SK-N-SH (cell line): ENCODE measurements around the gene PEPD. TPM values are rescaled to one million over a fixed set of nuclear protein-coding genes. Genes with fewer than 3 reads are reported as not detected.

ENCODE experiments used
- CTCF ChIA-PET: fragments of 300-600, 350-600 bp; formaldehyde crosslinking; extraction: SDS; loops from one replicate; lab custom pipeline; 2021; lab: Yijun Ruan, JAX
- POLR2A ChIA-PET: fragments of 350-600 bp; sonication (Branson Sonifier 250); formaldehyde crosslinking; extraction: SDS; loops from one replicate; lab custom pipeline; 2020; ENCODE audit warnings: antibody characterized with exemption, inconsistent platforms; lab: Yijun Ruan, JAX
- DNase-seq: peaks from one replicate; pipeline ENCODE4 v3.0.0; 2012
- H2AFZ ChIP-seq: fragments of 200-600 bp; sonication (generic); 2 replicates; pipeline ENCODE4 v1.8.1; 2016; ENCODE audit warnings: antibody characterized with exemption, mild to moderate bottlenecking, low read depth
- H3F3A ChIP-seq: fragments of 200-600 bp; sonication (generic); replicated peaks from 2 replicates; pipeline ENCODE3; 2016; ENCODE audit warnings: antibody characterized with exemption, mild to moderate bottlenecking; ENCODE audit not compliant: insufficient read depth
- H3K27ac ChIP-seq, 2 experiments: fragments of 200-500 bp in 1 of 2; fragments of 200-600 bp in 1 of 2; sonication (Bioruptor generic) in 1 of 2; sonication (generic), shearing (Covaris generic) in 1 of 2; 2 replicates each; pipeline versions ENCODE4 v1.5.1 to v1.6.1; 2014 to 2016; ENCODE audit warnings: low read depth in 2 of 2, inconsistent platforms in 1 of 2, low read length in 1 of 2, mild to moderate bottlenecking in 1 of 2, mixed read lengths in 1 of 2
- H3K27me3 ChIP-seq: fragments of 200-600 bp; sonication (generic), shearing (Covaris generic); 2 replicates; pipeline ENCODE4 v1.6.1; 2016; ENCODE audit warnings: mixed run types; ENCODE audit not compliant: insufficient read depth
- H3K36me3 ChIP-seq, 2 experiments: fragments of 200-500 bp in 1 of 2; fragments of 200-600 bp in 1 of 2; sonication (Bioruptor generic) in 1 of 2; sonication (generic) in 1 of 2; replicated peaks in 1 of 2; 2 replicates each; pipeline versions ENCODE3 to v1.5.1; 2014 to 2016; ENCODE audit warnings: low read length in 1 of 2, mild to moderate bottlenecking in 1 of 2; ENCODE audit not compliant: insufficient read depth in 2 of 2, control insufficient read depth in 1 of 2
- H3K4me1 ChIP-seq, 2 experiments: fragments of 200-500 bp in 1 of 2; fragments of 200-600 bp in 1 of 2; sonication (Bioruptor generic) in 1 of 2; sonication (generic), shearing (Covaris generic) in 1 of 2; 2 replicates each; pipeline versions ENCODE4 v1.5.1 to v1.6.1; 2014 to 2016; ENCODE audit warnings: low read depth in 1 of 2, low read length in 1 of 2, mixed run types in 1 of 2; ENCODE audit not compliant: insufficient read depth in 2 of 2, control insufficient read depth in 1 of 2
- H3K4me2 ChIP-seq: fragments of 200-600 bp; sonication (generic), shearing (Covaris generic); 2 replicates; pipeline ENCODE4 v1.6.1; 2017; ENCODE audit warnings: mixed run types
- H3K4me3 ChIP-seq, 2 experiments: fragments of 200-500 bp in 1 of 2; fragments of 200-600 bp in 1 of 2; sonication (Bioruptor generic) in 1 of 2; sonication (generic), shearing (Covaris generic) in 1 of 2; 2 replicates each; pipeline versions ENCODE4 v1.5.1 to v1.8.1; 2014 to 2016; ENCODE audit warnings: low read depth in 2 of 2, inconsistent platforms in 1 of 2, low read length in 1 of 2, mild to moderate bottlenecking in 1 of 2, mixed read lengths in 1 of 2, moderate library complexity in 1 of 2
- H3K79me2 ChIP-seq: fragments of 200-600 bp; sonication (generic); 2 replicates; pipeline ENCODE4 v1.8.1; 2017; ENCODE audit warnings: mild to moderate bottlenecking; ENCODE audit not compliant: insufficient read depth
- H3K9ac ChIP-seq: fragments of 200-600 bp; sonication (generic); 2 replicates; pipeline ENCODE4 v1.6.1; 2017; ENCODE audit warnings: mixed run types
- H3K9me2 ChIP-seq: fragments of 200-600 bp; sonication (generic); 2 replicates; pipeline ENCODE4 v1.6.1; 2017; ENCODE audit warnings: mixed run types
- H3K9me3 ChIP-seq: fragments of 200-600 bp; sonication (generic); 2 replicates; pipeline ENCODE4 v1.6.1; 2017; ENCODE audit warnings: mixed run types, mild to moderate bottlenecking, moderate library complexity
- H4K20me1 ChIP-seq: fragments of 200-600 bp; sonication (generic); 2 replicates; pipeline ENCODE4 v1.6.1; 2017; ENCODE audit warnings: mild to moderate bottlenecking, mixed run types; ENCODE audit not compliant: insufficient read depth
- CHD2 ChIP-seq: fragments of 150-350 bp; IDR thresholded peaks from 2 replicates; pipeline ENCODE4 v1.6.1; 2018; ENCODE audit warnings: low read length; ENCODE audit not compliant: partially characterized antibody
- EZH2phosphoT487 ChIP-seq: fragments of 200-600 bp; sonication (generic); IDR thresholded peaks from 2 replicates; pipeline ENCODE4 v1.6.1; 2017; ENCODE audit warnings: low read depth, mixed run types, mild to moderate bottlenecking, antibody characterized with exemption, moderate library complexity, borderline replicate concordance
- GABPA ChIP-seq: IDR thresholded peaks from 2 replicates; pipeline ENCODE4 v1.4.0; 2012; ENCODE audit warnings: low read depth, mild to moderate bottlenecking
- GATA2 ChIP-seq: sonication (generic); formaldehyde crosslinking; IDR thresholded peaks from 2 replicates; pipeline ENCODE4 v1.5.0; 2020; ENCODE audit warnings: mild to moderate bottlenecking, missing genetic modification reagents
- JUND ChIP-seq: IDR thresholded peaks from 2 replicates; pipeline ENCODE4 v1.4.0; 2012
- MAX ChIP-seq: IDR thresholded peaks from 2 replicates; pipeline ENCODE4 v1.4.0; 2012; ENCODE audit warnings: low read depth
- MEF2A ChIP-seq: IDR thresholded peaks from 2 replicates; pipeline ENCODE4 v1.4.0; 2012; ENCODE audit warnings: low read depth, borderline replicate concordance
- RFX5 ChIP-seq: IDR thresholded peaks from 2 replicates; pipeline ENCODE4 v1.6.1; 2012; ENCODE audit warnings: mild to moderate bottlenecking, improper control_type of control experiment, low read length
- RXRA ChIP-seq: IDR thresholded peaks from 2 replicates; pipeline ENCODE4 v1.4.0; 2012; ENCODE audit warnings: low read depth, mild to moderate bottlenecking, borderline replicate concordance
- SIN3A ChIP-seq: IDR thresholded peaks from 2 replicates; pipeline ENCODE4 v1.6.1; 2012; ENCODE audit warnings: low read depth, mild to moderate bottlenecking, low read length, moderate library complexity, borderline replicate concordance
- SMC3 ChIP-seq: IDR thresholded peaks from 2 replicates; pipeline ENCODE4 v1.6.1; 2012; ENCODE audit warnings: low read depth, low read length, improper control_type of control experiment
- TAF1 ChIP-seq: IDR thresholded peaks from 2 replicates; pipeline ENCODE4 v1.6.1; 2012; ENCODE audit warnings: low read depth, mild to moderate bottlenecking, low read length, moderate library complexity, borderline replicate concordance
- USF2 ChIP-seq: fragments of 150-350 bp; IDR thresholded peaks from 2 replicates; pipeline ENCODE4 v1.6.1; 2017; ENCODE audit warnings: antibody characterized with exemption, low read length, low read depth, borderline replicate concordance
- YY1 ChIP-seq: IDR thresholded peaks from 2 replicates; pipeline ENCODE4 v1.4.0; 2012; ENCODE audit warnings: low read depth, mild to moderate bottlenecking
- WGBS: methylation state at CpG from one replicate; pipeline ENCODE4 v1.1.6; 2017; ENCODE audit warnings: low lambda C conversion rate; 5-methylcytosine and 5-hydroxymethylcytosine counted together
- polyA plus RNA-seq, 3 experiments: library from polyadenylated mRNA; depleted of rRNA; stranded (reverse); fragments of >200 nt; gene quantifications; 2 replicates each; pipeline ENCODE4 v1.2.3, GENCODE V29; 2012
- TF ChIP-seq, protein P1 (sequence below): fragments of 150-350 bp; IDR thresholded peaks from 2 replicates; pipeline ENCODE4 v1.6.1; 2016; ENCODE audit warnings: mild to moderate bottlenecking, low read depth, low read length

PEPD gene
- polyA plus RNA-seq, 1 of the 3 experiments (the other 2 are of a cell fraction), result 88.9 TPM

DNA sequence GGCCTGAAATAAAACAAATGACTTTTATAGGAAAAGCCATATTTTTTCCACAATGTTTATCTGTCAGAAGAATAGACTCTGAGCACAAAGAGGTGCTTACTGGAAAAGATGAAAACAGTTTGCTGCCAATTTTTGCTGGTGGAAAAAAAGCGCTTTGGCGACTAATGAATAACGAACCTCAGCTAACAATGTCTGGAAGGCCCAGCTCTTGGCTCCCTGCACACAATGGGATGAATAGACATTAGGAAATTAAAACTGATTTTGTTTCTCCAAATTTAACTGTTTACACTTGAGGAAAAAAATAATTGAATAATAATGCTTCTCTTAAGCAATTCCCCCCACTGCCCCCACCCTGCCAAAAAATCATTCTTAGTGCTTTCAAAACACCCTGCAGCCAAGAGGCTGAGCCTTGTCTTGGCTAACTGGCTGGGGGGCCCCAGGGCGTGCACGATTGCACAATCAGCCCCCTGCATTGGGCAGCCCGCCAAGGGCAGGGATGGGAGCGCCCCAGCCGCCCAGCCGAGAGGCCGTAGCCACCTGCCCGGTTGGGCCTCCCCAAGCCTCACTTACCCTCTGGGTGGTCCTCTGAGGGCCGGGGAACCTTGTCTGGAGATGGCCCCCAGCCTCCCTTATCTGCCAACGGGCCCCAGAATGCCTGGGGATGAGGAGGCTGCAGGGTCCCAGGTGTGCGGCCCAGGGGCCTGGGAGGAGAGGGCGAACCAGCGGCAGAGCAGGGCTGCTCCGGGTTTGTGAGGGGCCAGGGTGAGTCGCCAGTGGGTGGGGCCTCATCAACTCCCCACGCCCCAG, 131.3 kb downstream of the PEPD start:
- Histone ChIP-seq H3K9me3 (no peaks in the 10 kb centered on the region), H3K36me3 (peaks cover 0 to 19% of the 10 kb centered on the region in 2 experiments), H3K27ac (peak overlapping the region in 1 of 2 experiments; percentile 50; a peak in 2 of 4 replicates), H3K4me3 (no peak overlapping the region), H2AFZ (no peak overlapping the region), H3K79me2 (peaks cover 15% of the 10 kb centered on the region), H3K9ac (no peak overlapping the region), H3K27me3 (no peaks in the 10 kb centered on the region), H3K4me2 (no peak overlapping the region), H3F3A (no peaks in the 10 kb centered on the region), H4K20me1 (peaks cover 53% of the 10 kb centered on the region), H3K4me1 (peaks cover 0 to 47% of the 10 kb centered on the region in 2 experiments; a peak in 1 of 4 replicates), H3K9me2 (no peaks in the 10 kb centered on the region)
- ChIA-PET POLR2A (no interaction called here), CTCF (interaction anchor here (1.7 to 22.5 kb wide), 3 partner anchors 16 to 381 kb away, joined by 4 to 511 read pairs (median 118); no protein-coding TSS in a partner anchor)
- TF ChIP-seq RFX5 (no peak), TAF1 (no peak), USF2 (no peak), CHD2 (no peak), RXRA (no peak), GATA2 (CRISPR knock-in tag) (no peak), EZH2phosphoT487 (no peak), SIN3A (no peak), YY1 (no peak), JUND (no peak), GABPA (no peak)
- DNase-seq, result peak; percentile 56
- WGBS, result 91% methylated on average over 3 of the region's 19 CpGs

DNA sequence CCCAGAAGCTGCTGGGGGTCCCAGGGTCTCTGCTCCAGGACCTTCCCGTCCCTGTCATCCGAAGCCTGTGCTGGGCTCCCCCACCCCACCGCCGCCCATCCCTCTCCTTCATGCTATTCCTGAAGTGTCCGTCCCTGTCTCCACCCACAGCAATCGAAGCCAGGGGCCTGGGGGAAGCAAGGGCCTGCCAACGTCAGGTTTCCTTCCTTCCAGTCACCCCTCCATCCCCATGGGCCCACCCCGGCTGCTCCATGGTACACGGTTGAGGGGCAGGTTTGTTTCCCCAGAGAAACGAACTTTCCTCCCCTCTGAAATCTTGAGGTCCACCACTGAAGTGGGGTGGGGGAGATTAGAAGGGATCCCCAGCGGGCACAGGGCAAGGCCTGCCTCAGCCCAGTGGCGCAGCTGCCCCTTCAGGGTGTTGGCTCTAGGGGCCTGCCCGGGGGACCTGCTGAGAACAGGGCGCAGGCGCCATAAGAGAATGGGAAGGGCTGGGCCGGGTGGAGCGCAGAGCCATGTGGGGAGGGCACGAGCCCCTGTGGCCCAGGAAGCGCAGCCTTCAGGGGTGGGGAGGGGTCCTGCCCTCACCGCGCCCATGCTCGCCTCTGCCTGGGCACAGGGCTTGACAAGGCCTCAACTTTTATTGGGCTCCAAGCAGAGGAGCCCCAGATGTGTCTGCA, 132.0 kb downstream of the PEPD start:
- no peak overlapping the region for H3K9ac ChIP-seq
- TF ChIP-seq MAX (no peak), CHD2 (no peak), MEF2A (no peak), GABPA (no peak), RXRA (no peak), EZH2phosphoT487 (no peak), RFX5 (no peak), TAF1 (no peak), YY1 (no peak), SMC3 (no peak)
- TF ChIP-seq, protein P1, sequence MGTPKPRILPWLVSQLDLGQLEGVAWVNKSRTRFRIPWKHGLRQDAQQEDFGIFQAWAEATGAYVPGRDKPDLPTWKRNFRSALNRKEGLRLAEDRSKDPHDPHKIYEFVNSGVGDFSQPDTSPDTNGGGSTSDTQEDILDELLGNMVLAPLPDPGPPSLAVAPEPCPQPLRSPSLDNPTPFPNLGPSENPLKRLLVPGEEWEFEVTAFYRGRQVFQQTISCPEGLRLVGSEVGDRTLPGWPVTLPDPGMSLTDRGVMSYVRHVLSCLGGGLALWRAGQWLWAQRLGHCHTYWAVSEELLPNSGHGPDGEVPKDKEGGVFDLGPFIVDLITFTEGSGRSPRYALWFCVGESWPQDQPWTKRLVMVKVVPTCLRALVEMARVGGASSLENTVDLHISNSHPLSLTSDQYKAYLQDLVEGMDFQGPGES, result no peak
- TF ChIP-seq, all 33 proteins: peak for 0
- Histone ChIP-seq H3K27me3 (no peaks in the 10 kb centered on the region), H4K20me1 (peaks cover 60% of the 10 kb centered on the region), H3K36me3 (peaks cover 0 to 19% of the 10 kb centered on the region in 2 experiments), H3F3A (no peaks in the 10 kb centered on the region), H3K4me3 (no peak overlapping the region), H3K9me3 (no peaks in the 10 kb centered on the region), H3K4me1 (peaks cover 0 to 47% of the 10 kb centered on the region in 2 experiments; a peak in 1 of 4 replicates), H3K4me2 (no peak overlapping the region), H3K79me2 (peaks cover 21% of the 10 kb centered on the region), H2AFZ (no peak overlapping the region), H3K27ac (peak overlapping the region in 1 of 2 experiments; percentile 67; a peak in 2 of 4 replicates), H3K9me2 (no peaks in the 10 kb centered on the region)
- WGBS, result 88% methylated on average over 21 of the region's 22 CpGs
- peak; percentile 50 for DNase-seq
- POLR2A ChIA-PET, result no interaction called here
- CTCF ChIA-PET, result interaction anchor here (1.7 to 11.8 kb wide), 5 partner anchors 8 to 382 kb away, joined by 4 to 118 read pairs (median 15); partner anchors contain the start of gene CEBPG
